Hair follicle dermal papilla cell (primary cell): ENCODE measurements around the gene IFT52. TPM values are rescaled to one million over a fixed set of nuclear protein-coding genes. Genes with fewer than 3 reads are reported as not detected.

Source experiments
- total RNA-seq: library from RNA; depleted of rRNA; stranded (reverse); fragments of >200 nt; gene quantifications from 2 replicates; pipeline ENCODE4 v1.2.3, GENCODE V29; 2012

The IFT52 gene, protein sequence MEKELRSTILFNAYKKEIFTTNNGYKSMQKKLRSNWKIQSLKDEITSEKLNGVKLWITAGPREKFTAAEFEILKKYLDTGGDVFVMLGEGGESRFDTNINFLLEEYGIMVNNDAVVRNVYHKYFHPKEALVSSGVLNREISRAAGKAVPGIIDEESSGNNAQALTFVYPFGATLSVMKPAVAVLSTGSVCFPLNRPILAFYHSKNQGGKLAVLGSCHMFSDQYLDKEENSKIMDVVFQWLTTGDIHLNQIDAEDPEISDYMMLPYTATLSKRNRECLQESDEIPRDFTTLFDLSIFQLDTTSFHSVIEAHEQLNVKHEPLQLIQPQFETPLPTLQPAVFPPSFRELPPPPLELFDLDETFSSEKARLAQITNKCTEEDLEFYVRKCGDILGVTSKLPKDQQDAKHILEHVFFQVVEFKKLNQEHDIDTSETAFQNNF
- total RNA-seq = 47.2 and 50.0 TPM in 2 replicates

GRCh38 chr20:43590392-43591303, at the start of gene IFT52:
IFT52 (plus strand) TSS chr20:43590937; CDS start chr20:43594699, 3,762 bp downstream.

DNA sequence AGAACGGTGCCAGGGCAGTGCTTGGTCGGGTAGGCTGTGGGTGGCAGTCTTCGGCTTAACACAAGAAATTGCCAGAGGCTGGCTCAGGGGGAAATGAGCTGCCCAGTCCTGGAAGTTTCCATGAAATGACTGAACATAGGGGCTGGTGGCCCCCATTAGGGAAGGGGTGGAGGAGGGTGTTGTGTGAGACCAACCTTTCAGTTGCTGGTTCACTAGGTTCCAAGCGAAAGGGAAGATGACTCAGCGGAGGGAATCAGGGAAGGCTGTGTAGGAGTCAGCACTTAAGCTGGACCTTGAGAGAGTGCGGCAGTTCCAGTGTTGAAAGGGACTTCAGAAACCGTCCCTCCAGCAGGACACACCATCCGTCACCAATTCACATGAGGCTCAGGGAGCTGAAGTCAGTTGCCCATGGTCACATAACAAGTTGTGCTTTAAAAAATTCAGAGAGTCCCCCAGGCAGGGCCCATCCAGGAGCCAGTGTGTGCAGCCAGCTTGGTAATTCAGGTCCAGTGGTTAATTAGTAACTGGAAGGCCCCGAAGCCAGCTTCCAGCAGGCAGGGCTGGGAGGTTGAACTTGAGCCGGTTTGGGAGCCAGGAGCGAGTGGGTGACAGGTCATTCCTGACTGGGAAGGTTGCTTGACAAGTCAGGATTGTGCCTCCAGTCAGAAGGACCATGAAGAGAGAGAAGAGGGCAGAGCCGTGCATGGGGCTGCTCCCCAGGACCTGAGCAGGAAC, 32.2 kb upstream of the IFT52 start, which contains the start of gene SGK2:
SGK2 (plus strand) TSS at position 616 of the 735 bp plus-strand sequence. CDS start 7,469 bp downstream, outside the sequence.

DNA sequence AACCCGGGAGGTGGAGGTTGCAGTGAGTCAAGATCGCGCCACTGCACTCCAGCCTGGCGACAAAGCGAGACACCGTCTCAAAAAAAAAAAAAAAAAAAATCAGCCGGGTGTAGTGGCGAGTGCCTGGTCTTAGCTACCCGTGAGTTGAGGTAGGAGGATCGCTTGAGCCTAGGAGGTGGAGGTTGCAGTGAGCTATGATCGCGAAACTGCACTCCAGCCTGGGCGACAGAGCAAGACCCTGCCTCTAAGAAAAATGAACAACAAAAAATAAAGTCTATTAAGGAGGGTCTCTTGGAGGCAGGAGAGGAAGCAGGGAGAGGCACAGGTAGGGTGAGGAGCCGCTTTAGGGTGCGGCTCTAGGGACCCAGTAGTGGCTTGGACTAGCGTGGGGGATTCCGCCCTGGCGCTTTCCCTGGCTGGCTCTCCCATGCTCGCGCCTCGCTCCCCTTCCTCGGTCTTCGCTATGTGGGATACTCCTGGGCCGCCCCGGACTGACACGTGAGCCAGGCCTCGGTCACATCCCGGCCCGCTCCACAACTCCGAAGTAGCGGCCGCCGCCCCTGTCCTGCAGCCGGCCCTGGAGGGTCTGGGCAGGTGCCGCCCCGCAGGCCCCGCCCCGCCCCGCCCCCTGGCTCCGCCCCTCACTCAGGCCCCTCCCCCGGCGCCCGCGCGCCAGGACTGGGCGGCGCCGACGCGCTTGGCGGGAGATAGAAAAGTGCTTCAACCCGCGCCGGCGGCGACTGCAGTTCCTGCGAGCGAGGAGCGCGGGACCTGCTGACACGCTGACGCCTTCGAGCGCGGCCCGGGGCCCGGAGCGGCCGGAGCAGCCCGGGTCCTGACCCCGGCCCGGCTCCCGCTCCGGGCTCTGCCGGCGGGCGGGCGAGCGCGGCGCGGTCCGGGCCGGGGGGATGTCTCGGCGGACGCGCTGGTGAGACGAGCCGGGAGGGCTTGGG, 75.9 kb downstream of the IFT52 start, which contains the start of gene MYBL2:
MYBL2 (plus strand) TSS at position 739 of the 953 bp plus-strand sequence; CDS start at position 909, 170 bp downstream.

Other genes with a start within 250 kb of the IFT52 start
- 67.2 and 80.5 TPM in 2 replicates for gene SRSF6, start 133.0 kb upstream of the IFT52 start, total RNA-seq
- gene L3MBTL1, start 83.2 kb upstream of the IFT52 start, total RNA-seq = 6.3 and 11.7 TPM in 2 replicates
- gene SGK2, start 31.9 kb upstream of the IFT52 start, total RNA-seq = 0.16 and 0.24 TPM in 2 replicates
- 3.7 and 4.1 TPM in 2 replicates for gene MYBL2, start 76.2 kb downstream of the IFT52 start, total RNA-seq
- gene GTSF1L, start 136.1 kb downstream of the IFT52 start, total RNA-seq = not detected in 2 replicates